Progenitor cell of endocrine pancreas (in vitro differentiated cells): ENCODE results near the gene S1PR1. TPM values are rescaled to one million over a fixed set of nuclear protein-coding genes. Genes with fewer than 3 reads are reported as not detected.

Source experiments
- DNase-seq: peaks from one replicate; pipeline ENCODE4 v3.0.0; 2021; ENCODE audit warnings: low spot score; ENCODE audit not compliant: unreplicated experiment
- H3K27ac Mint-ChIP-seq: 2 replicates; pipeline ENCODE4 v1.8.0; 2021; ENCODE audit warnings: mild to moderate bottlenecking, moderate library complexity, mixed read lengths
- H3K27me3 Mint-ChIP-seq: 2 replicates; pipeline ENCODE4 v1.8.0; 2021; ENCODE audit warnings: mixed read lengths
- H3K36me3 Mint-ChIP-seq: 2 replicates; pipeline ENCODE4 v1.8.0; 2022; ENCODE audit warnings: mixed read lengths; ENCODE audit not compliant: insufficient read depth
- H3K4me1 Mint-ChIP-seq: 2 replicates; pipeline ENCODE4 v1.8.0; 2021; ENCODE audit warnings: low read depth, mixed read lengths
- H3K4me3 Mint-ChIP-seq: 2 replicates; pipeline ENCODE4 v1.8.0; 2021; ENCODE audit warnings: low read depth, mild to moderate bottlenecking, moderate library complexity, mixed read lengths
- H3K9me3 Mint-ChIP-seq: 2 replicates; pipeline ENCODE4 v1.8.0; 2021; ENCODE audit warnings: low read depth, mixed read lengths
- total RNA-seq: library from RNA; stranded (reverse); gene quantifications from 2 replicates; pipeline ENCODE4 v1.2.1, GENCODE V29; 2021
- TF ChIP-seq, protein P1 (sequence below): fragments of 200-600 bp; sonication (generic); IDR thresholded peaks from one replicate; pipeline ENCODE4 v1.5.0; 2021; ENCODE audit warnings: antibody characterized with exemption, mild to moderate bottlenecking; ENCODE audit not compliant: unreplicated experiment

The S1PR1 gene
- total RNA-seq, 1 donor from 2014 or later = 1.1 TPM

DNA sequence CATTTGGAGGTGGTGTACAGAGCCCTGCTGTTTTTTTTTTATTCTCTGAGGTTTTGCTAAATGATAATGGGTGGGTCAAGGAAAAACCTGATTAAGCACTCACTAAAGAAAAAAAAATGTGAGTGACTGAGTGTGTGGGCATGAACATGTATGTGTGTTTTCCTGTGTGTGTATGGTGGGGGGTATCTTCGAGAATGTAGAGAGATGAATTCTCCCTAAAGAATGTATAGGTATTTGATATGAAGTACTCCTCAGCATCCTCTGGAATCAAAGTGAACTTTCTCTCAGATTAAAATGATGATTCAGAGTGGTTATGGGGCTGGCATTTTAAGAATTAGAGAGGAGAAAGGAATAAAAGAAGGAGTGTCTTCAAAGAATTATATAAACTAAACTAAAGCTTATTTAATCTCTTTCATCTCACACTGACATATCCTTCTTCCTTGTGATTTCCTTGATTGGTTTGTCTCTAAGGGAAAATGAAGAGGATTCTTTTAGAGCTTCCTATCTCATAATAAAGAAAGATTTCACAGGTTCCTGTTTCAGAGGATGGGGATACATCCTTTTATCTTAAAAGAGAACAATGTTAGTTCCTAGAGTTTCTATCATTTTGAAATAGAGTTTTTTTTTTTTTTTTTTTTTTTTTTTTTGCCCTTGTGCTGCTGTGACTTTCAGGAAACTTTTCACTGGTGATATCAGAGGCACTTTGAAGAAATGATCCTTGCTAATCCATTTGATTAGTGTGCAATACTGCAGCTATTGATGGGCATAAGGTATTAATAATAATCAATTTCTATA, 23.9 kb downstream of the S1PR1 start:
- H3K27ac Mint-ChIP-seq = no peak overlapping the region
- TF ChIP-seq, protein P1, sequence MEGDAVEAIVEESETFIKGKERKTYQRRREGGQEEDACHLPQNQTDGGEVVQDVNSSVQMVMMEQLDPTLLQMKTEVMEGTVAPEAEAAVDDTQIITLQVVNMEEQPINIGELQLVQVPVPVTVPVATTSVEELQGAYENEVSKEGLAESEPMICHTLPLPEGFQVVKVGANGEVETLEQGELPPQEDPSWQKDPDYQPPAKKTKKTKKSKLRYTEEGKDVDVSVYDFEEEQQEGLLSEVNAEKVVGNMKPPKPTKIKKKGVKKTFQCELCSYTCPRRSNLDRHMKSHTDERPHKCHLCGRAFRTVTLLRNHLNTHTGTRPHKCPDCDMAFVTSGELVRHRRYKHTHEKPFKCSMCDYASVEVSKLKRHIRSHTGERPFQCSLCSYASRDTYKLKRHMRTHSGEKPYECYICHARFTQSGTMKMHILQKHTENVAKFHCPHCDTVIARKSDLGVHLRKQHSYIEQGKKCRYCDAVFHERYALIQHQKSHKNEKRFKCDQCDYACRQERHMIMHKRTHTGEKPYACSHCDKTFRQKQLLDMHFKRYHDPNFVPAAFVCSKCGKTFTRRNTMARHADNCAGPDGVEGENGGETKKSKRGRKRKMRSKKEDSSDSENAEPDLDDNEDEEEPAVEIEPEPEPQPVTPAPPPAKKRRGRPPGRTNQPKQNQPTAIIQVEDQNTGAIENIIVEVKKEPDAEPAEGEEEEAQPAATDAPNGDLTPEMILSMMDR = no peak
- no peak for DNase-seq
- H3K4me3 Mint-ChIP-seq = no peak overlapping the region
- H3K4me1 Mint-ChIP-seq = peaks cover 5% of the 10 kb centered on the region
- peaks cover 2% of the 10 kb centered on the region for H3K27me3 Mint-ChIP-seq
- no peaks in the 10 kb centered on the region for H3K9me3 Mint-ChIP-seq
- H3K36me3 Mint-ChIP-seq = no peaks in the 10 kb centered on the region

DNA sequence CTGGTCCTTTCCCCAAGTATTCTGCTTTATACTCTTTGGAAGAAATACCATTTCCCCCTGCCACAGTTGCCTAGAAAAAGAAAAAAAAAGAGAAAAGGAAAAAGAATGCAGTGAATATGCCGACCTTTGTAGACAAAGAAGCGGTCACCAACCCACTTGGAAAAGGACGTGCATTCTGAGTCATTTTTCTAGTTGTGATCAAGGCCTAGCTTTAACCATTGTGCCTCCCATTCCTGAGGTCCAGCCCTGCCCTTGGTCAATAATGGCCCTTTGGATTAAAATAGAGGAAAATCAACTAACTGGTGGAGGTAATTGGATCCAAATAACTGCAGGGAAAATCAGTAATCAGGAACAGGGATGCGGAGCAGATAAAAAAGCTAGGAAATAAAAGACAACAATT, 24.8 kb downstream of the S1PR1 start:
- TF ChIP-seq, protein P1 = no peak
- H3K4me1 Mint-ChIP-seq = peaks cover 5% of the 10 kb centered on the region
- H3K4me3 Mint-ChIP-seq = no peak overlapping the region
- peaks cover 2% of the 10 kb centered on the region for H3K27me3 Mint-ChIP-seq
- no peak overlapping the region for H3K27ac Mint-ChIP-seq
- DNase-seq = no peak
- H3K9me3 Mint-ChIP-seq = no peaks in the 10 kb centered on the region
- H3K36me3 Mint-ChIP-seq = no peaks in the 10 kb centered on the region

DNA sequence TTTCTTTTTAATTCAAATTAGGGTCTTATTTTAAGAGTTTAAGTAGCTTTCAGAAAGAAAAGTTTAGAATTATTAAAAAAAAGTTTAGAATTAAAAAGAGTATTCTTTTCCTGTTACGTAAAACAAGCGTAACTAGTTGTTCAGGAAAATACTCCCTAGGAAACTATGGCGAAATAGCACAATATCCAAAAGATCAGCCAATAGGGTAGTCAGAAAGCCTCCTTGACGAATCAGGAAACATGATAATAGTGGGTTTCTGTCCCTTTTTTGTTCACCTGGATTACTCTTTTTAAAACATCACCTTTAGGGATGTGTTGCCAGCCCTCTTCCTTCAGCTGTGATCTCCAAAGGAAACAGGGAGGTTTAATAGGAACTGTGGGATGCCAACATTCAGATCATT, 25.2 kb downstream of the S1PR1 start:
- no peak overlapping the region for H3K4me3 Mint-ChIP-seq
- H3K27me3 Mint-ChIP-seq = peaks cover 2% of the 10 kb centered on the region
- TF ChIP-seq, protein P1 = no peak
- no peaks in the 10 kb centered on the region for H3K36me3 Mint-ChIP-seq
- no peaks in the 10 kb centered on the region for H3K9me3 Mint-ChIP-seq
- H3K4me1 Mint-ChIP-seq = peaks cover 5% of the 10 kb centered on the region
- DNase-seq = no peak
- no peak overlapping the region for H3K27ac Mint-ChIP-seq

DNA sequence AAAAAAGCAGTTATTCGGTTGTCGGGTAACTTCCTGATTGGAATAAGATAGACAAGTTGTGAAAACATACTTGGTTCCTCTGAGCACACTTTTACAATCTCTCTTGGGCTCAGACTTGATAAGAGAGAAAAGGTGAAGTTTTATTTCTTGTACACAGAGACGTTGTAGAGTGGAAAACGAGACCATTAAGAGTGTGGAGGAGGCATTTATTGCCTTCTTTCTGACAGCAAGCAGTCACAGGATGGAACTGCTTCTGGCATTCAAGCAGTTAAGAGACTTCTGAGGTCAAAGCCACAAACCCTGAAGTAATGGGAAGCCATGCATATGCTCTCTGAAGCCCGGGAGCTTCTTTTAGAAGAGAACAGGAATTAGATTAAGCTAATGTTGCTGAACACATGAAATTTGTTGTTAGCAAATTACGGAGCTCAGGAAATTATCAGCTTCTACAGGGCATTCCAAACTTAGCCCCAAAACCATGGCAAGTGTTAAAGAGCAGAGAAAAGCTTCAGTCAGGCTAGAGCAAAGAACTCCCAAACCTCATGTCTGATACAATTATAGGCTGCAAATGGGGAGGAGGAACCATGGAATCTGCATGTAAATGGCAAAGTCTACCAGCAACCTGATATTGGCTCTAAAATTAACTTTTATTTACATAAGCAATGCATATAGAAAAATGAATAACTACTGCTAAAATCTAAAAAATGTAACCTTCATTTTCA, 26.0 kb downstream of the S1PR1 start:
- peaks cover 5% of the 10 kb centered on the region for H3K4me1 Mint-ChIP-seq
- H3K36me3 Mint-ChIP-seq = no peaks in the 10 kb centered on the region
- no peak overlapping the region for H3K27ac Mint-ChIP-seq
- H3K27me3 Mint-ChIP-seq = peaks cover 2% of the 10 kb centered on the region
- no peaks in the 10 kb centered on the region for H3K9me3 Mint-ChIP-seq
- H3K4me3 Mint-ChIP-seq = no peak overlapping the region
- DNase-seq = no peak
- TF ChIP-seq, protein P1 = no peak

DNA sequence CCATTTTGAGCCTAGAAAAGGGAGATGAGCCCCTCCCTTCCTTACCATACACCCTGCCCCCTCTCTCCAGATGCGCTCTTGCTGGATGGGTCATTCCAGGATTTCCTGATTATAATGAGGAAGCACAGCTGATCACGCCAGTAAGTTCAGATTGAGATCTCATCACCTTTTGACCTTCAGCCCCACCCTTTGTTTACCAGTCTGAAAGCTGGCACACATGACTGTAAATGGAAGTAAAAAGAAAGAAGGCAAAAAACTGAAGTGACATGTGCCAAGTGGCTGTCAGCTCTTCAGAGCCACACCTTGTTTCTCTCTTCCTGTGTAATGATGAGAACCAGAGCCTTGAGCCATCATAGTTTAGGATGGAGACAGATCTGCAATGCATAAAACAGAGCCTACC, 27.9 kb downstream of the S1PR1 start:
- TF ChIP-seq, protein P1 = no peak
- H3K4me3 Mint-ChIP-seq = no peak overlapping the region
- DNase-seq = no peak

More for the DNA sequence above, 27.9 kb downstream of the S1PR1 start:
- no peak overlapping the region for H3K27ac Mint-ChIP-seq
- peaks cover 2% of the 10 kb centered on the region for H3K27me3 Mint-ChIP-seq
- H3K36me3 Mint-ChIP-seq = no peaks in the 10 kb centered on the region
- H3K4me1 Mint-ChIP-seq = peaks cover 5% of the 10 kb centered on the region
- no peaks in the 10 kb centered on the region for H3K9me3 Mint-ChIP-seq
